ENCODE data around the gene LSM12.

- TF ChIP-seq CTCF (IDR thresholded peaks at IDR 0.05) (no peak), POLR2A (IDR thresholded peaks at IDR 0.05) (no peak)
These were observed 40.3 kb upstream of the LSM12 start for GRCh38 chr17:44106801-44107200.
